ENCODE results near the gene ALDH1A2.

DNA sequence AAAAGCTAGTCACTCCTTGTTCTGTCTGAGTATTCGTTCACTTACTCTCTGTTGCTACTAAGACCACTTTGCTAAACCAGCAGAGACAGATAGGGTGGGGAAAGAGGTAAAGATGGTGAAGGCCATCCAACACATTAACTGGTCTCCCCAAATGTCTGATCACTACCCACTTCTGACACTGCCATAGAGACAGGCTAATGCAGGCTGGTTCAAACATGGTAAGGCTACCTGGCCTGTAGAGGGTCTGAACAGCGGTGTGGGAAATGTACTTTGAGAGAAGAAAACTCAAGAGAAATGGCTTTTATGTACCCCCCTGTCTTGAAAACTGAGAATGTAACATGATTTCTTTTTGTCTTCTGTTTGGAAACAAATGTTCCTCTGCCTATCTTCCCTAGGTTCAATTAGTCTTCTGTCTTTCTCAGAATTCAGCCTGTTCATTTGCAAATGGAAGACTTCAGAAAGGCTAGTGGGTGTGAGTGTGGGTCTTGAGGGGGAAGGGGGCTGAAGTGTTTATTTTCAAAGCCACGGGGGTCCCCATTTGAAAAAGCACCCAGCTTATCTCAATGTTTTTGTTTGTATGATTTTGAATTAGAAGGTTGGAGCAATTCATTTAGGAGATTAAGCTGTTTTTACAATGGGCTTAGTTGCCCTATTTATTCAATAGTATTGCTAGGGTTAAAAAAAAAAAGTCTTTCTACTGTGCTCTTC lies 15.8 kb downstream of the ALDH1A2 start:
- TF ChIP-seq POLR2A (IDR thresholded peaks at IDR 0.05), result no peak
- TF ChIP-seq, protein P1, sequence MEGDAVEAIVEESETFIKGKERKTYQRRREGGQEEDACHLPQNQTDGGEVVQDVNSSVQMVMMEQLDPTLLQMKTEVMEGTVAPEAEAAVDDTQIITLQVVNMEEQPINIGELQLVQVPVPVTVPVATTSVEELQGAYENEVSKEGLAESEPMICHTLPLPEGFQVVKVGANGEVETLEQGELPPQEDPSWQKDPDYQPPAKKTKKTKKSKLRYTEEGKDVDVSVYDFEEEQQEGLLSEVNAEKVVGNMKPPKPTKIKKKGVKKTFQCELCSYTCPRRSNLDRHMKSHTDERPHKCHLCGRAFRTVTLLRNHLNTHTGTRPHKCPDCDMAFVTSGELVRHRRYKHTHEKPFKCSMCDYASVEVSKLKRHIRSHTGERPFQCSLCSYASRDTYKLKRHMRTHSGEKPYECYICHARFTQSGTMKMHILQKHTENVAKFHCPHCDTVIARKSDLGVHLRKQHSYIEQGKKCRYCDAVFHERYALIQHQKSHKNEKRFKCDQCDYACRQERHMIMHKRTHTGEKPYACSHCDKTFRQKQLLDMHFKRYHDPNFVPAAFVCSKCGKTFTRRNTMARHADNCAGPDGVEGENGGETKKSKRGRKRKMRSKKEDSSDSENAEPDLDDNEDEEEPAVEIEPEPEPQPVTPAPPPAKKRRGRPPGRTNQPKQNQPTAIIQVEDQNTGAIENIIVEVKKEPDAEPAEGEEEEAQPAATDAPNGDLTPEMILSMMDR (IDR thresholded peaks at IDR 0.05), result no peak
